Liver (tissue), 3 donors: ENCODE results near the gene SERHL2.
"Not testable (repeated sequence)": the region's sequence is repeated elsewhere in the genome, so short reads cannot be mapped to it uniquely, and the experiment has no call there.

Source experiments
- CTCF ChIP-seq: fragments of 150-350 bp; IDR thresholded peaks from 2 replicates; pipeline ENCODE4 v1.5.1; 2017; ENCODE audit warnings: improper control_type of control experiment, low read depth, low read length; ENCODE audit not compliant: missing input control
- SP1 ChIP-seq: IDR thresholded peaks from 2 replicates; pipeline ENCODE4 v1.6.1; 2018; ENCODE audit warnings: antibody characterized with exemption, mild to moderate bottlenecking
- donor health status: healthy.
- donor health status: healthy.

GRCh38 chr22:42518638-42519524, 34.9 kb upstream of the SERHL2 start:
- not testable (repeated sequence) for TF ChIP-seq CTCF, SP1
